Measurements from ENCODE around the gene TM4SF5. TPM values are rescaled to one million over a fixed set of nuclear protein-coding genes. Genes with fewer than 3 reads are reported as not detected.

TM4SF5 gene
- total RNA-seq, 1 donor from 2014 or later = not detected

- peaks cover 21% of the 10 kb centered on the region for H3K27me3 ChIP-seq (ENCODE audit: insufficient read depth, low read length)
- no peaks in the 10 kb centered on the region for H3K9me3 ChIP-seq (ENCODE audit: insufficient read depth, low read depth, low read length)
- peak overlapping the region; percentile 78 for H3K9ac ChIP-seq (ENCODE audit: low read length)
- H3K4me1 Mint-ChIP-seq (ENCODE audit: low read depth, unreplicated experiment) = no peaks in the 10 kb centered on the region
- no peaks in the 10 kb centered on the region for H3K36me3 ChIP-seq (ENCODE audit: insufficient read depth, low read length)
- H3K4me3 Mint-ChIP-seq (ENCODE audit: unreplicated experiment) = peak overlapping the region; percentile 81
- TF ChIP-seq CTCF (IDR thresholded peaks at IDR 0.05; ENCODE audit: insufficient read depth, low read depth, low read length) (no peak), EZH2 (IDR thresholded peaks at IDR 0.05; ENCODE audit: insufficient read depth, low read length) (no peak)
- DNase-seq (ENCODE audit: low read depth) (no peak), FAIRE-seq (no peak)
- no peaks in the 10 kb centered on the region for H3K79me2 ChIP-seq (ENCODE audit: insufficient read depth, low read length)
- H2AFZ ChIP-seq (ENCODE audit: low read depth, low read length) = peak overlapping the region; percentile 86
- H3K27ac ChIP-seq (ENCODE audit: low read depth, low read length) = no peak overlapping the region
- peaks cover 23% of the 10 kb centered on the region for H3K4me1 ChIP-seq (ENCODE audit: insufficient read depth, low read length)
- H3K4me2 ChIP-seq (ENCODE audit: low read length) = peak overlapping the region; percentile 89
- peaks cover 5% of the 10 kb centered on the region for H3K27me3 Mint-ChIP-seq (ENCODE audit: low read depth, unreplicated experiment)
- peaks cover 2% of the 10 kb centered on the region for H3K9me3 Mint-ChIP-seq (ENCODE audit: unreplicated experiment)
- H4K20me1 ChIP-seq (ENCODE audit: insufficient read depth, low read length) = no peaks in the 10 kb centered on the region
- no peaks in the 10 kb centered on the region for H3K36me3 Mint-ChIP-seq (ENCODE audit: low read depth, unreplicated experiment)
- H3K4me3 ChIP-seq (ENCODE audit: insufficient read depth, low read depth, low read length) = peak overlapping the region; percentile 60
- H3K27ac Mint-ChIP-seq (ENCODE audit: unreplicated experiment) = no peak overlapping the region
Measured at GRCh38 chr17:4789701-4789950, 17.9 kb downstream of the TM4SF5 start.

GRCh38 chr17:4789951-4790704, 18.4 kb downstream of the TM4SF5 start:
- DNase-seq (ENCODE audit: low read depth) (peak; percentile 84), FAIRE-seq (no peak)
- no peaks in the 10 kb centered on the region for H3K4me1 Mint-ChIP-seq (ENCODE audit: low read depth, unreplicated experiment)
- H2AFZ ChIP-seq (ENCODE audit: low read depth, low read length) = peak overlapping the region; percentile 86
- H3K27me3 ChIP-seq (ENCODE audit: insufficient read depth, low read length) = peaks cover 19% of the 10 kb centered on the region
- peak overlapping the region; percentile 89 for H3K4me2 ChIP-seq (ENCODE audit: low read length)
- H4K20me1 ChIP-seq (ENCODE audit: insufficient read depth, low read length) = no peaks in the 10 kb centered on the region
- H3K9me3 Mint-ChIP-seq (ENCODE audit: unreplicated experiment) = peaks cover 2% of the 10 kb centered on the region
- no peaks in the 10 kb centered on the region for H3K36me3 Mint-ChIP-seq (ENCODE audit: low read depth, unreplicated experiment)
- peak overlapping the region; percentile 75 for H3K27ac ChIP-seq (ENCODE audit: low read depth, low read length)
- H3K9ac ChIP-seq (ENCODE audit: low read length) = peak overlapping the region; percentile 78
- H3K27me3 Mint-ChIP-seq (ENCODE audit: low read depth, unreplicated experiment) = peaks cover 5% of the 10 kb centered on the region
- TF ChIP-seq CTCF (IDR thresholded peaks at IDR 0.05; ENCODE audit: insufficient read depth, low read depth, low read length) (peak; percentile 11), EZH2 (IDR thresholded peaks at IDR 0.05; ENCODE audit: insufficient read depth, low read length) (no peak)
- peaks cover 23% of the 10 kb centered on the region for H3K4me1 ChIP-seq (ENCODE audit: insufficient read depth, low read length)
- no peaks in the 10 kb centered on the region for H3K79me2 ChIP-seq (ENCODE audit: insufficient read depth, low read length)
- peak overlapping the region; percentile 60 for H3K4me3 ChIP-seq (ENCODE audit: insufficient read depth, low read depth, low read length)
- peak overlapping the region; percentile 43 for H3K27ac Mint-ChIP-seq (ENCODE audit: unreplicated experiment)
- no peaks in the 10 kb centered on the region for H3K9me3 ChIP-seq (ENCODE audit: insufficient read depth, low read depth, low read length)
- peak overlapping the region; percentile 84 for H3K4me3 Mint-ChIP-seq (ENCODE audit: unreplicated experiment)
- H3K36me3 ChIP-seq (ENCODE audit: insufficient read depth, low read length) = no peaks in the 10 kb centered on the region

- Histone ChIP-seq H4K20me1 (ENCODE audit: insufficient read depth, low read length) (no peaks in the 10 kb centered on the region), H3K9ac (ENCODE audit: low read length) (peak overlapping the region; percentile 78), H3K4me3 (ENCODE audit: insufficient read depth, low read depth, low read length) (peak overlapping the region; percentile 60), H3K4me2 (ENCODE audit: low read length) (peak overlapping the region; percentile 89), H2AFZ (ENCODE audit: low read depth, low read length) (peak overlapping the region; percentile 86), H3K4me1 (ENCODE audit: insufficient read depth, low read length) (peaks cover 18% of the 10 kb centered on the region), H3K9me3 (ENCODE audit: insufficient read depth, low read depth, low read length) (no peaks in the 10 kb centered on the region), H3K27ac (ENCODE audit: low read depth, low read length) (peak overlapping the region; percentile 75), H3K79me2 (ENCODE audit: insufficient read depth, low read length) (no peaks in the 10 kb centered on the region), H3K27me3 (ENCODE audit: insufficient read depth, low read length) (peaks cover 13% of the 10 kb centered on the region), H3K36me3 (ENCODE audit: insufficient read depth, low read length) (no peaks in the 10 kb centered on the region)
- FAIRE-seq (no peak), DNase-seq (ENCODE audit: low read depth) (no peak)
- no peak for TF ChIP-seq CTCF (IDR thresholded peaks at IDR 0.05; ENCODE audit: insufficient read depth, low read depth, low read length)
- TF ChIP-seq EZH2 (IDR thresholded peaks at IDR 0.05; ENCODE audit: insufficient read depth, low read length) = no peak
- Mint-ChIP-seq H3K36me3 (ENCODE audit: low read depth, unreplicated experiment) (no peaks in the 10 kb centered on the region), H3K4me3 (ENCODE audit: unreplicated experiment) (peak overlapping the region; percentile 84), H3K27ac (ENCODE audit: unreplicated experiment) (peak overlapping the region; percentile 43), H3K9me3 (ENCODE audit: unreplicated experiment) (peaks cover 2% of the 10 kb centered on the region), H3K27me3 (ENCODE audit: low read depth, unreplicated experiment) (peaks cover 5% of the 10 kb centered on the region), H3K4me1 (ENCODE audit: low read depth, unreplicated experiment) (no peaks in the 10 kb centered on the region)
Measured at GRCh38 chr17:4790705-4791088, 19.0 kb downstream of the TM4SF5 start.

Measured in astrocyte (in vitro differentiated cells and primary cell).